B cell (primary cell): Measurements from ENCODE around the gene ID1.

ENCODE experiments used
- CTCF ChIP-seq: fragments of 200-600 bp; IDR thresholded peaks from one replicate; pipeline ENCODE4 v1.8.0; 2022; ENCODE audit warnings: antibody characterized with exemption, mild to moderate bottlenecking
- EZH2 ChIP-seq: IDR thresholded peaks from 2 replicates; pipeline ENCODE4 v1.6.1; 2012; ENCODE audit warnings: borderline replicate concordance, low read depth, mild to moderate bottlenecking, moderate library complexity, low read length; ENCODE audit not compliant: insufficient read depth, poor library complexity, severe bottlenecking

- TF ChIP-seq CTCF (no peak), EZH2 (no peak)
Measured at GRCh38 chr20:31640259-31640658, 35.2 kb downstream of the ID1 start.
